ENCODE measurements around the gene ZNF735.

GRCh38 chr7:64182036-64182790, 24.8 kb upstream of the ZNF735 start:
- TF ChIP-seq POLR2AphosphoS5 (IDR thresholded peaks at IDR 0.05; ENCODE audit: borderline replicate concordance, low read depth, low read length) = no peak
- no peak for TF ChIP-seq EZH2 (IDR thresholded peaks at IDR 0.05)
- TF ChIP-seq FOXP2 (optimal IDR thresholded peaks at IDR 0.05; ENCODE audit: control extremely low read depth, extremely low read length, insufficient read depth) = no peak
